HepG2 (cell line): ENCODE results near the gene ZNF831. TPM values are rescaled to one million over a fixed set of nuclear protein-coding genes. Genes with fewer than 3 reads are reported as not detected.

ENCODE experiments used
- ATAC-seq: fragments of 200-7000 bp; cut with Tn5 transposase; 3 replicates; pipeline ENCODE4 v1.9.1; 2020; ENCODE audit warnings: mild to moderate bottlenecking, moderate library complexity
- BruUV-seq: library from RNA; stranded (reverse); fragments of 400-500 nt; replicated peaks from 2 replicates; lab custom pipeline; 2021; lab: Mats Ljungman, UMichigan
- CTCF ChIA-PET: fragments of 300-600 bp; formaldehyde crosslinking; extraction: SDS; loops from one replicate; lab custom pipeline; 2021; ENCODE audit warnings: low total read pairs, inconsistent platforms, low intra/inter-chr PET ratio; lab: Yijun Ruan, JAX
- POLR2A ChIA-PET: fragments of 350-600 bp; sonication (Branson Sonifier 250); formaldehyde crosslinking; loops from one replicate; lab custom pipeline; 2020; ENCODE audit warnings: antibody characterized with exemption, inconsistent platforms; lab: Yijun Ruan, JAX
- DNase-seq: peaks from one replicate; pipeline ENCODE4 v3.0.0-alpha.2; 2015; ENCODE audit warnings: low spot score
- FAIRE-seq: peaks from 3 replicates; lab custom pipeline; 2011; peaks lifted over from hg19 to GRCh38; lab: Jason Lieb, UNC
- H2AFZ ChIP-seq: one replicate; pipeline ENCODE4 v1.6.1; 2011; ENCODE audit warnings: low read length, inconsistent platforms
- H3K27ac ChIP-seq: fragments of 300-600 bp; 3 replicates; pipeline ENCODE4 v1.8.0; 2011; ENCODE audit warnings: mixed run types, mild to moderate bottlenecking, mixed read lengths, low read length, inconsistent platforms; ENCODE audit not compliant: insufficient read depth; ENCODE audit errors: extremely low read length
- H3K27me3 ChIP-seq, 2 experiments: fragments of 200-600 bp in 1 of 2; 2 replicates in 1 of 2; 3 replicates in 1 of 2; pipeline versions ENCODE4 v1.6.0 to v1.8.0; 2011; ENCODE audit warnings: low read length in 2 of 2, mild to moderate bottlenecking in 2 of 2, moderate library complexity in 2 of 2, inconsistent platforms in 1 of 2; ENCODE audit not compliant: insufficient read depth in 2 of 2, control insufficient read depth in 1 of 2
- H3K36me3 ChIP-seq, 2 experiments: fragments of 200-600 bp in 1 of 2; replicated peaks in 1 of 2; 2 replicates in 1 of 2; 3 replicates in 1 of 2; pipeline versions ENCODE4 v1.5.1 to v1.8.0; 2011; ENCODE audit warnings: low read length in 2 of 2, inconsistent platforms in 1 of 2; ENCODE audit not compliant: insufficient read depth in 2 of 2, control insufficient read depth in 1 of 2
- H3K4me1 ChIP-seq: 2 replicates; pipeline ENCODE4 v1.5.1; 2012; ENCODE audit warnings: low read length, inconsistent platforms; ENCODE audit not compliant: insufficient read depth
- H3K4me2 ChIP-seq: 2 replicates; pipeline ENCODE4 v1.6.0; 2011; ENCODE audit warnings: low read depth, low read length, inconsistent platforms
- H3K4me3 ChIP-seq, 3 experiments: fragments of 200-600 bp in 1 of 3; sonication (generic), shearing (Covaris generic) in 1 of 3; replicated peaks in 1 of 3; 2 replicates each; pipeline ENCODE4 v1.5.1; 2011 to 2016; ENCODE audit warnings: low read length in 3 of 3, inconsistent platforms in 2 of 3, low read depth in 2 of 3, mild to moderate bottlenecking in 2 of 3, control low read depth in 1 of 3, mixed read lengths in 1 of 3; ENCODE audit not compliant: insufficient read depth in 1 of 3
- H3K79me2 ChIP-seq: one replicate; pipeline ENCODE4 v1.6.1; 2011; ENCODE audit warnings: low read length, inconsistent platforms; ENCODE audit not compliant: insufficient read depth
- H3K9ac ChIP-seq: 2 replicates; pipeline ENCODE4 v1.6.0; 2011; ENCODE audit warnings: mild to moderate bottlenecking, low read depth, low read length, inconsistent platforms; ENCODE audit not compliant: insufficient read depth
- H3K9me3 ChIP-seq: 2 replicates; pipeline ENCODE4 v1.5.1; 2012; ENCODE audit warnings: mild to moderate bottlenecking, low read length
- H4K20me1 ChIP-seq: 2 replicates; pipeline ENCODE4 v1.6.0; 2011; ENCODE audit warnings: inconsistent platforms, mild to moderate bottlenecking, low read length, moderate library complexity; ENCODE audit not compliant: insufficient read depth
- CREBL2 ChIP-seq: sonication (generic); formaldehyde crosslinking; IDR thresholded peaks from 2 replicates; pipeline ENCODE4 v1.8.1; 2023; ENCODE audit warnings: missing genetic modification reagents, mild to moderate bottlenecking, borderline replicate concordance
- HMG20B ChIP-seq: conservative IDR thresholded peaks from 2 replicates; pipeline ENCODE4 v1.6.1; 2016; ENCODE audit warnings: missing genetic modification reagents, missing compliant biosample characterization
- MLX ChIP-seq: IDR thresholded peaks from 2 replicates; pipeline ENCODE4 v1.6.1; 2016
- NFKBIZ ChIP-seq: IDR thresholded peaks from 2 replicates; pipeline ENCODE4 v1.6.1; 2018; ENCODE audit warnings: missing genetic modification reagents, missing compliant biosample characterization
- PCBP2 ChIP-seq: fragments of 200-400 bp; formaldehyde crosslinking; optimal IDR thresholded peaks from 2 replicates; pipeline ENCODE3; 2018; ENCODE audit warnings: low read length, low read depth; ENCODE audit not compliant: poor library complexity, severe bottlenecking
- SALL1 ChIP-seq: sonication (generic); formaldehyde crosslinking; IDR thresholded peaks from 2 replicates; pipeline ENCODE4 v1.8.0; 2022; ENCODE audit warnings: mild to moderate bottlenecking, missing genetic modification reagents
- TAF1 ChIP-seq: sonication (generic); formaldehyde crosslinking; IDR thresholded peaks from 2 replicates; pipeline ENCODE4 v1.4.0; 2020; ENCODE audit warnings: missing genetic modification reagents
- ZIK1 ChIP-seq: sonication (generic); formaldehyde crosslinking; IDR thresholded peaks from 2 replicates; pipeline ENCODE4 v1.5.0; 2020; ENCODE audit warnings: mild to moderate bottlenecking, low read depth, missing genetic modification reagents, borderline replicate concordance
- ZNF101 ChIP-seq: sonication (generic); formaldehyde crosslinking; IDR thresholded peaks from 2 replicates; pipeline ENCODE4 v1.4.0; 2020; ENCODE audit warnings: mild to moderate bottlenecking, low read depth, missing genetic modification reagents, borderline replicate concordance
- ZNF143 ChIP-seq: sonication (generic); formaldehyde crosslinking; IDR thresholded peaks from 2 replicates; pipeline ENCODE4 v1.4.0; 2020; ENCODE audit warnings: missing genetic modification reagents
- ZNF276 ChIP-seq: sonication (generic); formaldehyde crosslinking; IDR thresholded peaks from 2 replicates; pipeline ENCODE4 v1.4.0; 2020; ENCODE audit warnings: mild to moderate bottlenecking, low read depth, missing genetic modification reagents
- ZNF292 ChIP-seq: sonication (generic); formaldehyde crosslinking; IDR thresholded peaks from 2 replicates; pipeline ENCODE4 v1.8.1; 2022; ENCODE audit warnings: mild to moderate bottlenecking, low read depth, missing genetic modification reagents, borderline replicate concordance
- ZNF580 ChIP-seq: IDR thresholded peaks from 2 replicates; pipeline ENCODE4 v1.6.1; 2016; ENCODE audit warnings: low read depth, borderline replicate concordance
- ZNF614 ChIP-seq: IDR thresholded peaks from 2 replicates; pipeline ENCODE4 v1.6.1; 2018; ENCODE audit warnings: missing biosample characterization, missing genetic modification reagents, inconsistent platforms, borderline replicate concordance
- ZSCAN30 ChIP-seq: sonication (generic); formaldehyde crosslinking; IDR thresholded peaks from 2 replicates; pipeline ENCODE4 v1.5.0; 2020; ENCODE audit warnings: mild to moderate bottlenecking, missing genetic modification reagents
- WGBS: methylation state at CpG from one replicate; pipeline ENCODE4 v1.1.6; 2017; ENCODE audit warnings: low lambda C conversion rate; 5-methylcytosine and 5-hydroxymethylcytosine counted together
- in situ Hi-C: cut with HindIII; loops from 2 replicates; pipeline ENCODE4 v1.10.0; 2017; ENCODE audit warnings: low pct_unique_long_range_greater_than_20kb; ENCODE audit not compliant: extremely low pct_ligation_motif_present
- intact Hi-C: fragments of 100-400 bp; cut with micrococcal nuclease; formaldehyde crosslinking; loops from one replicate; pipeline ENCODE4 v1.10.0; 2022; ENCODE audit not compliant: unreplicated experiment
- polyA plus RNA-seq, 8 experiments: library from polyadenylated mRNA; depleted of rRNA in 3 of 8; stranded (reverse) in 7 of 8; unstranded in 1 of 8; fragments of >200 nt; fragmentation: Illumina TruSeq in 4 of 8; extraction: Trizol in 4 of 8; gene quantifications; 2 replicates each; pipeline versions ENCODE4 v1.2.1 to v1.2.3, GENCODE V29; 2011 to 2016; ENCODE audit warnings: low read depth in 4 of 8, missing spikeins in 1 of 8, mixed read lengths in 1 of 8; ENCODE audit not compliant: insufficient read depth in 1 of 8
- total RNA-seq, 5 experiments: library from RNA; depleted of rRNA; stranded (reverse); fragments of >200 nt; fragmentation: Illumina TruSeq; extraction: Trizol; gene quantifications; 2 replicates each; pipeline ENCODE4 v1.2.3, GENCODE V29; 2016; ENCODE audit warnings: low read depth in 1 of 5

ZNF831 gene
- total and polyA plus RNA-seq, 2 of the 13 experiments (the other 11 are each of a cell fraction or from before 2014, with no cell fraction given) = not detected

GRCh38 chr20:59253779-59254319, 90.2 kb downstream of the ZNF831 start:
- DNase-seq = no peak
- no TSS peak for BruUV-seq

More at GRCh38 chr20:59253779-59254319, 90.2 kb downstream of the ZNF831 start:
- Histone ChIP-seq H3K4me2 (no peak overlapping the region), H3K27me3 (peaks cover 0 to 49% of the 10 kb centered on the region in 2 experiments; a peak in 3 of 5 replicates), H3K9ac (no peak overlapping the region), H2AFZ (no peak overlapping the region), H3K4me3 (no peak overlapping the region), H3K9me3 (no peaks in the 10 kb centered on the region), H3K36me3 (no peaks in the 10 kb centered on the region), H3K79me2 (no peaks in the 10 kb centered on the region), H4K20me1 (no peaks in the 10 kb centered on the region), H3K4me1 (no peaks in the 10 kb centered on the region), H3K27ac (no peak overlapping the region)
- ATAC-seq (no peak), FAIRE-seq (no peak)
- ChIA-PET POLR2A (no interaction called here), CTCF (no interaction called here)
- in situ Hi-C loops = no loop called here
- intact Hi-C loops = no loop called here
- TF ChIP-seq NFKBIZ (no peak), ZNF614 (CRISPR knock-in tag) (no peak), ZNF143 (no peak), HMG20B (no peak), ZNF292 (CRISPR knock-in tag) (no peak), MLX (CRISPR knock-in tag) (no peak), ZSCAN30 (CRISPR knock-in tag) (no peak), TAF1 (CRISPR knock-in tag) (no peak), ZNF580 (no peak), ZNF101 (CRISPR knock-in tag) (no peak), ZIK1 (CRISPR knock-in tag) (no peak), PCBP2 (no peak), SALL1 (no peak), CREBL2 (no peak), ZNF276 (CRISPR knock-in tag) (no peak)
- 5% methylated on average over 4 of the region's 4 CpGs for WGBS
